Heart left ventricle (tissue), 13 donors: ENCODE measurements around the gene LBP.

Source experiments
- POLR2A ChIP-seq, 2 donors: fragments of 450-650 bp; IDR thresholded peaks; one replicate each; pipeline ENCODE4 v1.6.1; 2017; ENCODE audit warnings: antibody characterized with exemption in 2 of 2, mild to moderate bottlenecking in 2 of 2, moderate library complexity in 2 of 2
- TF ChIP-seq, protein P1 (sequence below), 12 donors: fragments of 200-600 bp; sonication (generic) in 4 of 12; IDR thresholded peaks; one replicate each; pipeline versions ENCODE4 v1.5.0 to v1.8.0; 2018 to 2022; ENCODE audit warnings: antibody characterized with exemption in 12 of 12, mild to moderate bottlenecking in 5 of 12
- donor health status: ischemic (EF 13 %, LVEDD 7.1; RV severe dilation, severe dysfunction).
- donor health status: DM: no; HTN: yes; CAD: no.
- donor health status: DM: no; HTN: no; CAD: no.
- donor health status: ischemic (EF 25% LVEDD 6.9; RV normal size, moderate dysfunction).
- donor health status: ischemic (EF 25% LVEDD 5.7; RV mildly dilated, moderate dysfunction).
- donor health status: ischemic (EF 35%, LVEDD 5.7; RV mildly dilated, moderate dysfunction).
- donor health status: nonischemic (EF 11% LVEDD 7.7; RV severe dilation, severe dysfunction).
- donor health status: DM: yes; HTN: yes; CAD: no.
- donor health status: PGD.
- donor health status: ischemic (EF 29% LVEDD 5.4; RV normal size, mild dysfunction).
- donor health status: nonischemic (EF 23%, LVEDD 6.1; RV moderate dilation, normal function).

DNA sequence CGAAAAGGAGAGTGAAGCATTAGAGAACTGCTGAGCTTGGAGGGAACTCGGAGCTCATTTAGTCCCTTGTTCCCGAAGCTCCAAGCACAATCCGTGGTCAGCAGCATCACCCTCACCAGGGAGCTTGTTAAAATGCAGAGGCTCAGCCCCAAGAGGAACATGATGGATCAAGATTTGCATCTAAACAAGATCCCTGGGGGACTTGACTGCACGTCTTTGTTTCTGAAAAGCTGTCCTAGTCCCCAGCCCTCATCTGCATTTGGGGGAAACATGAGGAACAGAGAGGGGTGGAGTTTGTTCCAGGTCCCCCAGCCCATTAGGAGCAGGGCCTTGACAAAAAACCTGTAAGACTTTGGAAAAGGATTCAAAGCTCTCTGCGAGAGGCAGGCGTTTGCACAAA is 4.1 kb upstream of the LBP start:
- TF ChIP-seq, protein P1, sequence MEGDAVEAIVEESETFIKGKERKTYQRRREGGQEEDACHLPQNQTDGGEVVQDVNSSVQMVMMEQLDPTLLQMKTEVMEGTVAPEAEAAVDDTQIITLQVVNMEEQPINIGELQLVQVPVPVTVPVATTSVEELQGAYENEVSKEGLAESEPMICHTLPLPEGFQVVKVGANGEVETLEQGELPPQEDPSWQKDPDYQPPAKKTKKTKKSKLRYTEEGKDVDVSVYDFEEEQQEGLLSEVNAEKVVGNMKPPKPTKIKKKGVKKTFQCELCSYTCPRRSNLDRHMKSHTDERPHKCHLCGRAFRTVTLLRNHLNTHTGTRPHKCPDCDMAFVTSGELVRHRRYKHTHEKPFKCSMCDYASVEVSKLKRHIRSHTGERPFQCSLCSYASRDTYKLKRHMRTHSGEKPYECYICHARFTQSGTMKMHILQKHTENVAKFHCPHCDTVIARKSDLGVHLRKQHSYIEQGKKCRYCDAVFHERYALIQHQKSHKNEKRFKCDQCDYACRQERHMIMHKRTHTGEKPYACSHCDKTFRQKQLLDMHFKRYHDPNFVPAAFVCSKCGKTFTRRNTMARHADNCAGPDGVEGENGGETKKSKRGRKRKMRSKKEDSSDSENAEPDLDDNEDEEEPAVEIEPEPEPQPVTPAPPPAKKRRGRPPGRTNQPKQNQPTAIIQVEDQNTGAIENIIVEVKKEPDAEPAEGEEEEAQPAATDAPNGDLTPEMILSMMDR (IDR thresholded peaks at IDR 0.05), result no peak
- TF ChIP-seq POLR2A (IDR thresholded peaks at IDR 0.05), result no peak
